Fibroblast of lung (primary cell): ENCODE data around the gene CTAG2.

Experiments
- CTCF ChIP-seq, 2 donors: IDR thresholded peaks in 1 of 2; conservative IDR thresholded peaks in 1 of 2; 1 replicate in 1 of 2; 2 replicates in 1 of 2; pipeline ENCODE4 v1.5.1; 2011 to 2012; ENCODE audit warnings: low read length in 2 of 2, control low read depth in 1 of 2, inconsistent platforms in 1 of 2, low read depth in 1 of 2, mild to moderate bottlenecking in 1 of 2
- EZH2 ChIP-seq: IDR thresholded peaks from 2 replicates; pipeline ENCODE4 v1.5.1; 2012; ENCODE audit warnings: low read length, control low read depth, mild to moderate bottlenecking; ENCODE audit errors: missing control alignments

GRCh38 chrX:154657226-154657805, 3.9 kb upstream of the CTAG2 start:
- no peak for TF ChIP-seq CTCF (conservative IDR thresholded peaks at IDR 0.05 in 1 of 2, IDR thresholded peaks at IDR 0.05 in 1 of 2; ENCODE audit: low read depth in 1 of 2, low read length in 2 of 2)
- no peak for TF ChIP-seq EZH2
